GM10266 (cell line): ENCODE measurements around the gene KAT6B.
A peak's percentile ranks its signal among the peaks of the same experiment; 100 is the strongest.

Source experiments
- DNase-seq: peaks from one replicate; pipeline ENCODE4 v3.0.0; 2012; ENCODE audit errors: extremely low spot score
- CTCF ChIP-seq: IDR thresholded peaks from 2 replicates; pipeline ENCODE4 v1.5.1; 2012; ENCODE audit warnings: mild to moderate bottlenecking, low read depth; ENCODE audit not compliant: control insufficient read depth, insufficient read depth; ENCODE audit errors: missing control alignments

Gene KAT6B

GRCh38 chr10:74862625-74863024, 36.2 kb downstream of the KAT6B start:
- no peak for TF ChIP-seq CTCF
- DNase-seq = no peak

- DNase-seq = no peak
Measured at GRCh38 chr10:74863551-74863950, 37.2 kb downstream of the KAT6B start.

GRCh38 chr10:74867351-74867750, 41.0 kb downstream of the KAT6B start:
- TF ChIP-seq CTCF = no peak

More at GRCh38 chr10:74863551-74863950, 37.2 kb downstream of the KAT6B start:
- no peak for TF ChIP-seq CTCF

GRCh38 chr10:74868392-74868977, 42.1 kb downstream of the KAT6B start:
- no peak for TF ChIP-seq CTCF
- no peak for DNase-seq

More at GRCh38 chr10:74867351-74867750, 41.0 kb downstream of the KAT6B start:
- no peak for DNase-seq

GRCh38 chr10:74869635-74870034, 43.2 kb downstream of the KAT6B start:
- no peak for DNase-seq
- TF ChIP-seq CTCF = no peak

- DNase-seq = no peak
- TF ChIP-seq CTCF = no peak
Measured at GRCh38 chr10:74870191-74870590, 43.8 kb downstream of the KAT6B start.

GRCh38 chr10:74871595-74872382, 45.4 kb downstream of the KAT6B start:
- no peak for TF ChIP-seq CTCF
- peak; percentile 53 for DNase-seq
